ENCODE measurements around the gene MYCN. TPM values are rescaled to one million over a fixed set of nuclear protein-coding genes. Genes with fewer than 3 reads are reported as not detected.

MYCN gene
- total and polyA plus RNA-seq, 2 of the 8 experiments (the other 6 are each of a cell fraction or from before 2014, with no cell fraction given) = 87.8 to 137 TPM

DNA sequence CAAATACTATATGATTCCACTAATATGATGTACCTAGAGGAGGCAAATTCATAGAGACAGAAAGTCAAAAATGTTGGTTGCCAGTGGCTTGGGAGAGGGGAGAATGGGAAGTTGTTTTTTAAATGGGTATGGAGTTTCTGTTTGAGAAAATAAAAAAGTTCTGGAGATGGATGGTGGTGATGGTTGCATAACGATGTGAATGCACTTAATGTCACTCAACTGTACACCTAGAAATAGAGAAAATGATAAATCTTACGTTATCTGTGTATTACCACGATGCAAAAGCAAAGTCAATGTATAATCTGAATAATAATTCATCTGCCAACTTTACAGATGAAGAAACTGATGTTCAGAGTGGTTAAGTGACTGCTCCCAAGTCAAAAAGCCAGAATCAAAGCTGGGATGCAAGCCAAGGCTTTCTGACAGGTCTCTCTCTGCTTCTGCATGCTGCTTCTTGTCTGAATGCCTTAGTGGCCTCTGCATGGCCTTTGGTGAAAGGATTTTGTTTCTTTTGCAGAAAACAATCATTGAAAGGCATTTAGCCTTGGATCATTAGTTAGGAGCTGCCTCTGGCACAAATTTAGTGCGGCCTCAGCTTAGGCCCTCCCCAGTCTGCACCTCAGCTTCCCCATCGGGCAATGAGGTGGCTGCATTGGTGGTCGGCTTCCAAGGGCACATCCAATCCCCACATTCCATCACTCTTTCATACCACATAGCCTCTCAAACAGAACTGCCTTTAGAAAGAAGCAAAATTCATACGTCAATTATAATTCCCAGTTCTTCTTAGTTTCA is 46.5 kb upstream of the MYCN start:
- H3K79me2 ChIP-seq (ENCODE audit: control insufficient read depth in 1 of 2, insufficient read depth in 2 of 2, low read length in 2 of 2) = no peaks in the 10 kb centered on the region
- no peaks in the 10 kb centered on the region for H3K27me3 ChIP-seq (replicated peaks in 1 of 4; ENCODE audit: control insufficient read depth in 3 of 4, extremely low read depth in 1 of 4, insufficient read depth in 3 of 4, low read length in 3 of 4)
- no peak overlapping the region for H2AFZ ChIP-seq (ENCODE audit: low read length)
- no peak overlapping the region for H2BK20ac ChIP-seq (ENCODE audit: low read length)
- H3K79me1 ChIP-seq (ENCODE audit: low read depth, low read length) = no peaks in the 10 kb centered on the region
- no peak overlapping the region for H2BK12ac ChIP-seq (ENCODE audit: low read depth, low read length)
- no peaks in the 10 kb centered on the region for H4K20me1 ChIP-seq (replicated peaks in 1 of 2; ENCODE audit: control insufficient read depth in 1 of 2, insufficient read depth in 2 of 2, low read length in 2 of 2)
- WGBS, 2 experiments (ENCODE audit: extremely low coverage in 1 of 2, insufficient coverage in 1 of 2, insufficient read length in 1 of 2, insufficient replicate concordance in 2 of 2, low coverage in 1 of 2, low lambda C conversion rate in 2 of 2, missing lambda C conversion rate in 1 of 2) = 85% methylated on average over 7 of the region's 7 CpGs; no CpG with 5 or more reads in 1 of the 2 experiments
- no peak overlapping the region for H3K14ac ChIP-seq (ENCODE audit: insufficient read length)
- no peak overlapping the region for H2BK5ac ChIP-seq (ENCODE audit: low read depth, low read length)
- H3K4me2 ChIP-seq (ENCODE audit: insufficient read depth in 1 of 2, low read depth in 2 of 2, low read length in 2 of 2) = no peak overlapping the region
- POLR2A ChIA-PET (ENCODE audit: partially characterized antibody) = interaction anchor here (0.6 kb wide), 1 partner anchor 19 kb away, joined by 3 read pairs; no protein-coding TSS in a partner anchor
- H3K23me2 ChIP-seq (ENCODE audit: low read depth, low read length) = no peaks in the 10 kb centered on the region; the same call in 1 of the 2 replicates
- H2BK15ac ChIP-seq (ENCODE audit: low read length) = 0 out of 2 replicates have a peak overlapping the region, but pooled peaks have one; percentile 76
- no peak overlapping the region for H3K27ac ChIP-seq (ENCODE audit: low read depth, low read length)
- DNase-seq (ENCODE audit: low read depth in 1 of 2, low spot score in 2 of 2) (no peak), FAIRE-seq (no peak)
- no peak overlapping the region for H3K4me3 ChIP-seq (ENCODE audit: extremely low read depth in 1 of 4, insufficient read depth in 2 of 4, low read depth in 3 of 4, low read length in 4 of 4)
- no peak overlapping the region for H3K4ac ChIP-seq (replicated peaks; ENCODE audit: insufficient read length, low read depth, low read length)
- H3K18ac ChIP-seq (ENCODE audit: extremely low read depth, low read length) = no peak overlapping the region
- H3K23ac ChIP-seq (ENCODE audit: insufficient read length) = no peak overlapping the region
- no peaks in the 10 kb centered on the region for H3K36me3 ChIP-seq (ENCODE audit: control insufficient read depth in 2 of 4, insufficient read depth in 4 of 4, low read length in 3 of 4)
- 0 out of 4 replicates have a peak, but pooled peaks cover 0 to 4% of the 10 kb centered on the region in 2 experiments for H3K9me3 ChIP-seq (ENCODE audit: insufficient read depth in 2 of 2, low read depth in 1 of 2, low read length in 1 of 2)
- TF ChIP-seq SIN3A (conservative IDR thresholded peaks at IDR 0.05 in 1 of 2, IDR thresholded peaks at IDR 0.05 in 1 of 2; ENCODE audit: low read depth in 1 of 2, low read length in 2 of 2) = no peak
- TF ChIP-seq TAF7 (optimal IDR thresholded peaks at IDR 0.05; ENCODE audit: borderline replicate concordance, low read depth, low read length) = no peak
- TF ChIP-seq RFX5 (IDR thresholded peaks at IDR 0.05; ENCODE audit: borderline replicate concordance, low read depth, low read length) = no peak
- no peak for TF ChIP-seq POLR2AphosphoS5 (IDR thresholded peaks at IDR 0.05; ENCODE audit: low read depth, low read length)
- no peak for TF ChIP-seq PHF8 (conservative IDR thresholded peaks at IDR 0.05; ENCODE audit: low read depth, low read length)
- no peak for TF ChIP-seq CEBPB (IDR thresholded peaks at IDR 0.05; ENCODE audit: low read depth, low read length)
- TF ChIP-seq SRF (IDR thresholded peaks at IDR 0.05; ENCODE audit: low read depth, low read length) = no peak
- no peak for TF ChIP-seq RNF2 (IDR thresholded peaks at IDR 0.05; ENCODE audit: borderline replicate concordance, low read depth, low read length, missing control alignments, poor library complexity, severe bottlenecking)
- no peak for TF ChIP-seq ZNF274 (IDR thresholded peaks at IDR 0.05; ENCODE audit: borderline replicate concordance, extremely low read depth, low read length)
- H4K5ac ChIP-seq (ENCODE audit: insufficient read length, low read depth, low read length) = no peak overlapping the region
- H3K56ac ChIP-seq (replicated peaks; ENCODE audit: insufficient read length, low read depth, low read length) = no peak overlapping the region
- H3K4me1 ChIP-seq (replicated peaks in 1 of 4; ENCODE audit: control insufficient read depth in 3 of 4, insufficient read depth in 4 of 4, low read length in 3 of 4) = peaks cover 6 to 34% (median 26%) of the 10 kb centered on the region in 4 experiments
- no peak overlapping the region for H2BK120ac ChIP-seq (replicated peaks; ENCODE audit: low read depth, low read length)
- CTCF ChIA-PET (ENCODE audit: partially characterized antibody) = interaction anchor here (0.6 to 1.8 kb wide), 4 partner anchors 10 to 343 kb away, joined by 3 to 4 read pairs (median 4); no protein-coding TSS in a partner anchor
- no peak overlapping the region for H4K8ac ChIP-seq (ENCODE audit: extremely low read depth, insufficient read depth, low read length)
- no peak overlapping the region for H3K9ac ChIP-seq (replicated peaks in 1 of 4; ENCODE audit: extremely low read depth in 1 of 4, low read depth in 3 of 4, low read length in 3 of 4)
- H4K91ac ChIP-seq (replicated peaks; ENCODE audit: insufficient read length, low read length) = no peak overlapping the region
- H2AK5ac ChIP-seq (ENCODE audit: low read depth, low read length) = no peak overlapping the region
